Activated B cell treated with CpG ODN at 0.5 μM for 24 hours (primary cell): Measurements from ENCODE around the gene ABCG1. TPM values are rescaled to one million over a fixed set of nuclear protein-coding genes. Genes with fewer than 3 reads are reported as not detected.

ENCODE experiments used
- ATAC-seq: fragments of 200-7000 bp; cut with Tn5 transposase; one replicate; pipeline ENCODE4 v1.10.0; 2021; ENCODE audit warnings: low read depth, mild to moderate bottlenecking, moderate library complexity
- CTCF ChIA-PET: fragments of 350-600 bp; sonication (Branson Sonifier 250); formaldehyde crosslinking; loops from one replicate; lab custom pipeline; 2021; ENCODE audit warnings: antibody characterized with exemption; lab: Charles Lee
- POLR2A ChIA-PET: fragments of 350-600 bp; sonication (Branson Sonifier 250); formaldehyde crosslinking; loops from one replicate; lab custom pipeline; 2021; ENCODE audit warnings: antibody characterized with exemption; lab: Charles Lee
- DNase-seq: peaks from one replicate; pipeline ENCODE4 v3.0.0; 2022
- H3K27ac Mint-ChIP-seq: one replicate; pipeline ENCODE4 v1.8.0; 2020; ENCODE audit warnings: mixed read lengths
- H3K27me3 Mint-ChIP-seq: one replicate; pipeline ENCODE4 v1.8.0; 2021; ENCODE audit warnings: mixed read lengths
- H3K36me3 Mint-ChIP-seq: one replicate; pipeline ENCODE4 v1.8.0; 2021; ENCODE audit warnings: low read depth, mixed read lengths
- H3K4me1 Mint-ChIP-seq: one replicate; pipeline ENCODE4 v1.8.0; 2021; ENCODE audit warnings: mixed read lengths
- H3K4me3 Mint-ChIP-seq: one replicate; pipeline ENCODE4 v1.8.0; 2020; ENCODE audit warnings: mild to moderate bottlenecking, mixed read lengths
- H3K9me3 Mint-ChIP-seq: one replicate; pipeline ENCODE4 v1.8.0; 2020; ENCODE audit warnings: mixed read lengths
- CTCF ChIP-seq: fragments of 200-600 bp; IDR thresholded peaks from one replicate; pipeline ENCODE4 v1.8.0; 2022; ENCODE audit warnings: antibody characterized with exemption, mild to moderate bottlenecking
- intact Hi-C: fragments of 100-400 bp; cut with micrococcal nuclease; formaldehyde crosslinking; loops from one replicate; pipeline ENCODE4 v1.15.1; 2024
- total RNA-seq: library from RNA; stranded (reverse); gene quantifications from 2 replicates; pipeline ENCODE4 v1.2.3, GENCODE V29; 2022

ABCG1 gene
- total RNA-seq, 1 donor from 2014 or later, result 3.4 TPM

- ChIA-PET POLR2A (no interaction called here), CTCF (interaction anchor here (1.4 kb wide), 1 partner anchor 14 kb away, joined by 7 read pairs; no protein-coding TSS in a partner anchor)
- ATAC-seq (no peak), DNase-seq (no peak)
- TF ChIP-seq CTCF, result no peak
- Mint-ChIP-seq H3K9me3 (no peaks in the 10 kb centered on the region), H3K4me3 (no peak overlapping the region), H3K27ac (no peak overlapping the region), H3K36me3 (peaks cover 4% of the 10 kb centered on the region), H3K27me3 (no peaks in the 10 kb centered on the region), H3K4me1 (peaks cover 64% of the 10 kb centered on the region)
- intact Hi-C loops, result no loop called here
These were observed 26.6 kb downstream of the ABCG1 start for GRCh38 chr21:42245331-42246193.

DNA sequence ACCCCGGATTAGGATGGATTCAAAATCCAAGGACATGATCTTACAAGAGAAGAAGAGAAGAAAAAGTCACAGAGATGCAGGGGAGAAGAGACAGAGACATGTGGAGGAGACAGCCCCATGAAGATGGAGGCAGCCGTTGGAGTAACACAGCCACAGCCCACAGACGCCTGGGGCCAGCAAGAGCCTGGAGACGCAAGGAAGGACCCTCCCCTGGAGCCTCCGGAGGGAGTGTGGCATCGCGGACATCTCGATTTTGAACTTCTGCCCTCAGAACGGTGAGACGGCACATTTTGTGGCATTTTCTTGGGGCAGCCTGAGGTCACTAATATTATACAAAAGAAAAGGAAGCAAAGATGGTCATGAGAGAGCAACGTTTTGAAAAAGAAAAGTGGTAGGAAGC lies 28.8 kb downstream of the ABCG1 start:
- no peak for ATAC-seq
- TF ChIP-seq CTCF, result no peak
- H3K4me3 Mint-ChIP-seq, result no peak overlapping the region
- peaks cover 4% of the 10 kb centered on the region for H3K36me3 Mint-ChIP-seq
- H3K4me1 Mint-ChIP-seq, result peaks cover 63% of the 10 kb centered on the region
- no peak overlapping the region for H3K27ac Mint-ChIP-seq
- ChIA-PET POLR2A (no interaction called here), CTCF (no interaction called here)
- intact Hi-C loops, result loop anchor here (2.0 kb wide), 1 partner anchor 27 kb away; no protein-coding TSS in a partner anchor
- H3K27me3 Mint-ChIP-seq, result no peaks in the 10 kb centered on the region
- no peak for DNase-seq
- no peaks in the 10 kb centered on the region for H3K9me3 Mint-ChIP-seq

DNA sequence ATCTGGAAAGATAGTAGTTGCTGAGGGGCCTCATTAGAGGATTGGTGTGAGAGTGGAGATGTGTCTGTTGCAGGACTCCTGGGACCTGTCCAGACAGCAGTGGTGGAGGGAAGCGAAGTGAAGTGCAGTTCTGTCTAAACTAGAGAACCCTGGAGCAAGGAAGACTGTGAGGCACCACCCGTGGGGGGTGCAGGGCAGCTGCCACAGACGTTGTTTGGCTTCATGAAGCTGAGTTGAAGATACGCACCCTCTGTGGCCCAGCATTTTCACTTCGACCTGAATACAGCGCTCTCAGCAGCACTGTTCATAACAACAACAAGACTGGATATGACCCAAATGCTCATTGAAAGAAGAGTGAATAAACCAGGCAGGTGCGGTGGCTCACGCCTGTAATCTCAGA lies 29.3 kb downstream of the ABCG1 start:
- no peak for ATAC-seq
- Mint-ChIP-seq H3K27me3 (no peaks in the 10 kb centered on the region), H3K9me3 (no peaks in the 10 kb centered on the region), H3K36me3 (peaks cover 4% of the 10 kb centered on the region), H3K4me1 (peaks cover 58% of the 10 kb centered on the region), H3K4me3 (no peak overlapping the region), H3K27ac (no peak overlapping the region)
- intact Hi-C loops, result loop anchor here (2.0 kb wide), 1 partner anchor 27 kb away; no protein-coding TSS in a partner anchor
- ChIA-PET CTCF (no interaction called here), POLR2A (no interaction called here)
- DNase-seq, result no peak
- no peak for TF ChIP-seq CTCF

- intact Hi-C loops, result loop anchor here (1.0 to 2.0 kb wide), 5 partner anchors 9 to 61 kb away; no protein-coding TSS in a partner anchor
- Mint-ChIP-seq H3K27me3 (no peaks in the 10 kb centered on the region), H3K9me3 (no peaks in the 10 kb centered on the region), H3K4me1 (peaks cover 61% of the 10 kb centered on the region), H3K27ac (peak overlapping the region; percentile 65), H3K4me3 (peak overlapping the region; percentile 3), H3K36me3 (peaks cover 4% of the 10 kb centered on the region)
- ChIA-PET POLR2A (interaction anchor here (0.7 to 1.5 kb wide), 5 partner anchors 9 to 37 kb away, joined by 3 to 4 read pairs (median 3); no protein-coding TSS in a partner anchor), CTCF (interaction anchor here (0.9 to 2.1 kb wide), 5 partner anchors 10 to 62 kb away, joined by 3 to 15 read pairs (median 4); no protein-coding TSS in a partner anchor)
- ATAC-seq, result peak; percentile 92
- no peak for TF ChIP-seq CTCF
- DNase-seq, result no peak
These were observed 30.1 kb downstream of the ABCG1 start for GRCh38 chr21:42248783-42249597.
